B cell (primary cell): ENCODE measurements around the gene LAMA3. TPM values are rescaled to one million over a fixed set of nuclear protein-coding genes. Genes with fewer than 3 reads are reported as not detected.
A peak's percentile ranks its signal among the peaks of the same experiment; 100 is the strongest.

Experiments used
- ATAC-seq: fragments of 200-7000 bp; cut with Tn5 transposase; one replicate; pipeline ENCODE4 v1.10.0; 2021; ENCODE audit warnings: low read depth, mild to moderate bottlenecking, moderate number of reproducible peaks, moderate library complexity
- CTCF ChIA-PET: fragments of 350-600 bp; sonication (Branson Sonifier 250); formaldehyde crosslinking; loops from one replicate; lab custom pipeline; 2021; ENCODE audit warnings: antibody characterized with exemption, inconsistent platforms; lab: Charles Lee
- POLR2A ChIA-PET: fragments of 350-600 bp; sonication (Branson Sonifier 250); formaldehyde crosslinking; loops from one replicate; lab custom pipeline; 2021; ENCODE audit warnings: antibody characterized with exemption; lab: Charles Lee
- DNase-seq: peaks from one replicate; pipeline ENCODE4 v3.0.0; 2013
- H2AFZ ChIP-seq: 2 replicates; pipeline ENCODE4 v1.6.1; 2012; ENCODE audit warnings: mild to moderate bottlenecking, low read depth, low read length; ENCODE audit not compliant: insufficient read depth, poor library complexity, severe bottlenecking
- H3K27ac ChIP-seq, 2 donors: 1 replicate in 1 of 2; 2 replicates in 1 of 2; pipeline ENCODE4 v1.5.1; 2012 to 2013; ENCODE audit warnings: low read length in 2 of 2, mild to moderate bottlenecking in 2 of 2, moderate library complexity in 1 of 2
- H3K27me3 ChIP-seq, 4 experiments: fragments of 200-600 bp in 1 of 4; sonication (generic) in 1 of 4; replicated peaks in 1 of 4; 1 replicate in 2 of 4; 2 replicates in 2 of 4; pipeline versions ENCODE4 v1.6.1 to v1.7.0; 2013 to 2016; ENCODE audit warnings: low read length in 3 of 4, mild to moderate bottlenecking in 2 of 4, mixed read lengths in 1 of 4, moderate library complexity in 1 of 4; ENCODE audit not compliant: insufficient read depth in 4 of 4, control insufficient read depth in 3 of 4; ENCODE audit errors: control extremely low read depth in 1 of 4
- H3K36me3 ChIP-seq, 2 experiments: replicated peaks in 1 of 2; 1 replicate in 1 of 2; 2 replicates in 1 of 2; pipeline versions ENCODE4 v1.6.1 to v1.7.1; 2013; ENCODE audit warnings: low read length in 1 of 2; ENCODE audit not compliant: insufficient read depth in 2 of 2, control insufficient read depth in 1 of 2; ENCODE audit errors: control extremely low read depth in 1 of 2, extremely low read depth in 1 of 2
- H3K4me1 ChIP-seq, 2 donors: fragments of 200-600 bp in 1 of 2; sonication (generic) in 1 of 2; 1 replicate in 1 of 2; 2 replicates in 1 of 2; pipeline versions ENCODE4 v1.5.1 to v1.6.1; 2013 to 2017; ENCODE audit warnings: low read length in 2 of 2; ENCODE audit not compliant: control insufficient read depth in 2 of 2, insufficient read depth in 2 of 2
- H3K4me2 ChIP-seq: replicated peaks from 2 replicates; pipeline ENCODE3; 2012; ENCODE audit warnings: mild to moderate bottlenecking, low read depth, low read length; ENCODE audit not compliant: poor library complexity, severe bottlenecking
- H3K4me3 ChIP-seq, 5 experiments: fragments of 200-600 bp in 1 of 5; sonication (generic) in 1 of 5; 1 replicate in 3 of 5; 2 replicates in 2 of 5; pipeline versions ENCODE4 v1.5.1 to v1.7.0; 2011 to 2016; ENCODE audit warnings: low read length in 4 of 5, mild to moderate bottlenecking in 4 of 5, low read depth in 2 of 5, control low read depth in 1 of 5, moderate library complexity in 1 of 5; ENCODE audit not compliant: insufficient read depth in 1 of 5; ENCODE audit errors: control extremely low read depth in 1 of 5, extremely low read depth in 1 of 5
- H3K79me2 ChIP-seq: fragments of 200-600 bp; sonication (generic); one replicate; pipeline ENCODE4 v1.6.0; 2016; ENCODE audit warnings: low read length; ENCODE audit not compliant: control insufficient read depth, insufficient read depth
- H3K9ac ChIP-seq: fragments of 200-600 bp; sonication (generic); 2 replicates; pipeline ENCODE4 v1.6.1; 2017; ENCODE audit warnings: mild to moderate bottlenecking, low read length, moderate library complexity
- H3K9me3 ChIP-seq, 3 donors: one replicate each; pipeline versions ENCODE4 v1.6.1 to v1.7.1; 2013; ENCODE audit warnings: low read length in 2 of 3; ENCODE audit not compliant: control insufficient read depth in 2 of 3, insufficient read depth in 1 of 3; ENCODE audit errors: control extremely low read depth in 1 of 3
- H4K20me1 ChIP-seq: 2 replicates; pipeline ENCODE4 v1.6.0; 2012; ENCODE audit warnings: mild to moderate bottlenecking, low read length; ENCODE audit not compliant: insufficient read depth, control insufficient read depth, poor library complexity, severe bottlenecking
- H3K27ac Mint-ChIP-seq: one replicate; pipeline ENCODE4 v1.8.0; 2021; ENCODE audit warnings: mixed read lengths
- H3K27me3 Mint-ChIP-seq: one replicate; pipeline ENCODE4 v1.8.0; 2021; ENCODE audit warnings: mixed read lengths
- H3K4me1 Mint-ChIP-seq: one replicate; pipeline ENCODE4 v1.8.0; 2021; ENCODE audit warnings: mixed read lengths
- H3K4me3 Mint-ChIP-seq: one replicate; pipeline ENCODE4 v1.8.0; 2021; ENCODE audit warnings: mixed read lengths
- H3K9me3 Mint-ChIP-seq: one replicate; pipeline ENCODE4 v1.8.0; 2022; ENCODE audit warnings: mixed read lengths; ENCODE audit not compliant: insufficient read depth
- CTCF ChIP-seq: fragments of 200-600 bp; IDR thresholded peaks from one replicate; pipeline ENCODE4 v1.8.0; 2022; ENCODE audit warnings: antibody characterized with exemption, mild to moderate bottlenecking
- EZH2 ChIP-seq: IDR thresholded peaks from 2 replicates; pipeline ENCODE4 v1.6.1; 2012; ENCODE audit warnings: borderline replicate concordance, low read depth, mild to moderate bottlenecking, moderate library complexity, low read length; ENCODE audit not compliant: insufficient read depth, poor library complexity, severe bottlenecking
- WGBS: methylation state at CpG from one replicate; pipeline ENCODE4 v1.1.5; 2013; ENCODE audit warnings: missing lambda C conversion rate; ENCODE audit not compliant: insufficient coverage; 5-methylcytosine and 5-hydroxymethylcytosine counted together
- intact Hi-C: fragments of 100-400 bp; cut with micrococcal nuclease; formaldehyde crosslinking; loops from one replicate; pipeline ENCODE4 v1.10.0; 2022
- polyA plus RNA-seq: library from polyadenylated mRNA; depleted of rRNA; stranded (reverse); fragments of >200 nt; gene quantifications from 2 replicates; pipeline ENCODE4 v1.2.3, GENCODE V29; 2012
- total RNA-seq, 2 donors: library from RNA; stranded (reverse); fragments of 120-200 nt in 1 of 2; gene quantifications; 1 replicate in 1 of 2; 2 replicates in 1 of 2; pipeline versions ENCODE4 v1.2.3 to v1.2.4, GENCODE V29; 2013 to 2022

LAMA3 gene
- total and polyA plus RNA-seq, 2 donors (not counting 1 experiment from before 2014, with no cell fraction given), result 0.03 to 0.32 TPM

- Histone ChIP-seq H3K27me3 (no peaks in the 10 kb centered on the region), H3K79me2 (no peaks in the 10 kb centered on the region), H3K27ac (no peak overlapping the region), H4K20me1 (no peaks in the 10 kb centered on the region), H3K4me3 (no peak overlapping the region), H3K4me1 (peaks cover 65 to 74% of the 10 kb centered on the region in 2 donors), H3K36me3 (no peaks in the 10 kb centered on the region), H2AFZ (peak overlapping the region; percentile 56), H3K9ac (no peak overlapping the region), H3K9me3 (peaks cover 0 to 12% (median 0%) of the 10 kb centered on the region in 3 donors), H3K4me2 (peak overlapping the region; percentile 3)
- TF ChIP-seq EZH2, result no peak
- TF ChIP-seq CTCF, result no peak
- 0% methylated on average over 1 of the region's 5 CpGs for WGBS
- POLR2A ChIA-PET, result no interaction called here
- Mint-ChIP-seq H3K4me3 (no peak overlapping the region), H3K27ac (no peak overlapping the region), H3K9me3 (no peaks in the 10 kb centered on the region), H3K4me1 (peaks cover 66% of the 10 kb centered on the region), H3K27me3 (no peaks in the 10 kb centered on the region)
- DNase-seq, result no peak
- CTCF ChIA-PET, result no interaction called here
- intact Hi-C loops, result loop anchor here (10.0 kb wide), 1 partner anchor 148 kb away; the partner anchor contains the start of gene TTC39C
- no peak for ATAC-seq
Measured at GRCh38 chr18:23867006-23867405, 177.8 kb downstream of the LAMA3 start.

- Mint-ChIP-seq H3K27ac (peak overlapping the region; percentile 1), H3K27me3 (peaks cover 2% of the 10 kb centered on the region), H3K4me3 (no peak overlapping the region), H3K4me1 (peaks cover 62% of the 10 kb centered on the region), H3K9me3 (no peaks in the 10 kb centered on the region)
- no peak overlapping the region for H2AFZ ChIP-seq
- no peak for ATAC-seq
- no peak overlapping the region for H3K9ac ChIP-seq
- H3K27me3 ChIP-seq, result no peaks in the 10 kb centered on the region
- H3K4me2 ChIP-seq, result no peak overlapping the region
- H3K4me3 ChIP-seq, result no peak overlapping the region
- H3K27ac ChIP-seq, result no peak overlapping the region
- intact Hi-C loops, result loop anchor here (10.0 kb wide), 1 partner anchor 147 kb away; the partner anchor contains the start of gene TTC39C
- H3K4me1 ChIP-seq, result peaks cover 53 to 65% of the 10 kb centered on the region in 2 donors
- no peaks in the 10 kb centered on the region for H4K20me1 ChIP-seq
- no peak for DNase-seq
- H3K36me3 ChIP-seq, result no peaks in the 10 kb centered on the region
- CTCF ChIA-PET, result no interaction called here
- POLR2A ChIA-PET, result no interaction called here
- no peaks in the 10 kb centered on the region for H3K79me2 ChIP-seq
- H3K9me3 ChIP-seq, result peaks cover 0 to 5% (median 0%) of the 10 kb centered on the region in 3 donors
- no CpG with 5 or more reads among the region's 3 CpGs for WGBS
- TF ChIP-seq EZH2 (no peak), CTCF (no peak)
Measured at GRCh38 chr18:23868136-23868785, 179.0 kb downstream of the LAMA3 start.
